ENCODE measurements around the gene POFUT2.

GRCh38 chr21:45253180-45253579 lies 34.5 kb downstream of the POFUT2 start:
- TF ChIP-seq CTCF (IDR thresholded peaks at IDR 0.05 in 4 of 5, conservative IDR thresholded peaks at IDR 0.05 in 1 of 5) (no peak), POLR2A (IDR thresholded peaks at IDR 0.05) (no peak)

All from gastrocnemius medialis (tissue), 4 donors.